Peyer's patch (tissue), 4 donors: Measurements from ENCODE around the gene PKNOX2.

Experiments
- POLR2A ChIP-seq, 2 donors: fragments of 450-650 bp; IDR thresholded peaks; one replicate each; pipeline ENCODE4 v1.5.1; 2017; ENCODE audit warnings: antibody characterized with exemption in 2 of 2, mild to moderate bottlenecking in 2 of 2, moderate library complexity in 2 of 2
- TF ChIP-seq, protein P1 (sequence below), 6 experiments: fragments of 450-650 bp in 4 of 6; fragments of 200-600 bp in 2 of 6; sonication (generic) in 1 of 6; IDR thresholded peaks; one replicate each; pipeline ENCODE4 v1.5.1; 2017 to 2019; ENCODE audit warnings: antibody characterized with exemption in 6 of 6, mild to moderate bottlenecking in 3 of 6, moderate library complexity in 1 of 6

DNA sequence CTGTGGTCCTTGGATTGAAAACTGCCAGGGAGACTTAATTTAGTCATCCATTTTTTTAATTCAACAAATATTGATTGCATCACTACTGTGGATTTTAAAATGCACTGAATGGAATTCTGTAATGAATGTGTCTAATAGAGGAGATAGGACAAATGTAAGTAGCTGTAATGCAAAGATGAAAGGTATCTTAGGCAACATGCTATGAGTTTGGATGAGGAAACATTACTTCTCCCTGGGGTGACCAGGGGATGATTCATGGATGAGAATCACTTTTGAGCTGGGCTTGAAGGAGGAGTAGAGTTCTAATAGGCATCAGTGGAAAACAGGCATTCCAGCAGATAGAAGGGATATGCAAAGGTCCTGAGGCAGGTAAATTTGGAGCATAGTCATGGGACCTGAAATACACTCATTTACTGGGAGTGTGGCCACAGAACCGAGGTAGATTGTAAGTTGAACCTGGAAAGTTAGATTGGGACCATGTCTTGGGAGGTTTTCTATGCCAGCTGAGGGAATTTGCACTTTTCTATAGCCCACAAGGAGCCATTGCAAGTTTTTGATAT, 43.4 kb downstream of the PKNOX2 start:
- TF ChIP-seq, protein P1, sequence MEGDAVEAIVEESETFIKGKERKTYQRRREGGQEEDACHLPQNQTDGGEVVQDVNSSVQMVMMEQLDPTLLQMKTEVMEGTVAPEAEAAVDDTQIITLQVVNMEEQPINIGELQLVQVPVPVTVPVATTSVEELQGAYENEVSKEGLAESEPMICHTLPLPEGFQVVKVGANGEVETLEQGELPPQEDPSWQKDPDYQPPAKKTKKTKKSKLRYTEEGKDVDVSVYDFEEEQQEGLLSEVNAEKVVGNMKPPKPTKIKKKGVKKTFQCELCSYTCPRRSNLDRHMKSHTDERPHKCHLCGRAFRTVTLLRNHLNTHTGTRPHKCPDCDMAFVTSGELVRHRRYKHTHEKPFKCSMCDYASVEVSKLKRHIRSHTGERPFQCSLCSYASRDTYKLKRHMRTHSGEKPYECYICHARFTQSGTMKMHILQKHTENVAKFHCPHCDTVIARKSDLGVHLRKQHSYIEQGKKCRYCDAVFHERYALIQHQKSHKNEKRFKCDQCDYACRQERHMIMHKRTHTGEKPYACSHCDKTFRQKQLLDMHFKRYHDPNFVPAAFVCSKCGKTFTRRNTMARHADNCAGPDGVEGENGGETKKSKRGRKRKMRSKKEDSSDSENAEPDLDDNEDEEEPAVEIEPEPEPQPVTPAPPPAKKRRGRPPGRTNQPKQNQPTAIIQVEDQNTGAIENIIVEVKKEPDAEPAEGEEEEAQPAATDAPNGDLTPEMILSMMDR (IDR thresholded peaks at IDR 0.05), result no peak
- TF ChIP-seq POLR2A (IDR thresholded peaks at IDR 0.05), result no peak
